GM18907 (cell line): ENCODE measurements around the gene GABBR2.
A peak's percentile ranks its signal among the peaks of the same experiment; 100 is the strongest.

Experiments used
- ATAC-seq: cut with Tn5 transposase; IDR thresholded peaks from one replicate; pipeline ENCODE4 v1.9.1; 2021; ENCODE audit warnings: mild to moderate bottlenecking, moderate library complexity; ENCODE audit not compliant: unreplicated experiment

GABBR2 gene

DNA sequence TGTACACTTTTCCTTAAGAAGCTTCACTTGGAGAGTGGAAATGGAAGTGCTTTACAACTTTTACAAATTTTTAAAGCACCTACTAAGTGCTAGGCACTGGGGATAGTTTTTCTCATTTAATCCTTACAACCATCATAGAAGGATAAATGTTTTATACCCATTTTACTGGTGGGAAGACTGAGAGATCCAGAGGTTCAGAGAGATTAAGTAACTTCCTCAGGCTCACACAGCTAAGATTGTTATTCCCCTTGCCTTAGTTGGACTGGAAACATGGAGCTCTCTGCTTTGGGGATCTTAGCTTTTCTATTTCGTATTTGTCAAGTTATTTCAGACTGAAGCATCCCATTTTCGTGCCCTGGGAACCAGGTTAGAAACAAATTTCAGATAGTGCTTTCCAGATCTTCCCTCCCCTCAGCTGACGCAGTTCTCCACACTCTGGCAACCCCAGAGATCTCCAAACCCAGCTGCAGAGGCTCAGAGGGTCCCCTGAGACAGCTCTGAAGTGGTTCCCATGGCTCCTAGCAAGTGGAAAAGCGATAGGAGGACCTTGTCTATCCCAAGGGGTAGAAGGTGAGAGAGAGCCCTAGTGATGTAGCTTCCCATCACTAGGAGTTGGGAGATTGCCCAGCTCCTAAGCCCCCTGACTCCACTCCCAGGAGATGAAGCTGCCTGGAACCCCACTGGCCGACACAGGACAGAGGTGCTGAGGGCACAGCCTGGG is 16.2 kb upstream of the GABBR2 start:
- ATAC-seq: no peak

DNA sequence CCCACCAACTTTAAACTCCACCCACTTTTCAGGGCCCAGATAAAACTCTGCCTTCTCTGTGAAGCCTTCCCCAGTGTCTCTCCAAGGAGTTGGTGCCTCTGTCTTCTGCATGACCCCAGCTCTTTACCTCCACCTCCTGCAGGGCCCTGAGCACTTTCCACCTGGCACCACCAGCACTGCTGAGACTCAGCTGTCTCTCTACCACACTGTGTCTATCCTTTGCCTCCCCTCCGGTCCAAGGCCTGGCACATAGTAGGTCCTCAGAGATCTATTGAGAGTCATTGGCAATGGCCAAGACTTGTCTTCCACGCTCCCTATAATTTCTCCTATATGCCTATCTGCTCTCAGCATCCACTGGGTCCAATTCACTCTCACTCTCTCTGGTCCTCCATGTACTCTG is 12.9 kb upstream of the GABBR2 start:
- ATAC-seq: no peak

DNA sequence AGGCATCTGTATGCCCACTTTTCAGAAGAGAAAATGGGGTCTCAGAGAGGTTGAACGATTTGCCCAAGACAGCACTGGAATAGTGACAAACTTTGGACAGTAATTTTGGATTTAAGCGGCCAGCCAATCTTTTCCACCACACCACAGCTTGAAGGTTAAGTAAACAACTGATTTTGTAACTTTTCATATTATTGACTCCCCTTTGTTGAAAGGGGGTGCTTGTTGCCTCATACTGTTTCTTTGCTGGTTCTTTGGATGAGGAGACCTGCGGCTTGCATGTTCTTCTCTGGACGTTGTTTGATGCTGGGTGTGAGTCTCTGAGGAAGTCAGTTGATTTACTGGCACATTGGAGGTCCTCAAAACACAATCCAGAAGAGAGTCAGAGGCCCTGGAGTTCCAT is 11.7 kb upstream of the GABBR2 start:
- ATAC-seq: no peak

DNA sequence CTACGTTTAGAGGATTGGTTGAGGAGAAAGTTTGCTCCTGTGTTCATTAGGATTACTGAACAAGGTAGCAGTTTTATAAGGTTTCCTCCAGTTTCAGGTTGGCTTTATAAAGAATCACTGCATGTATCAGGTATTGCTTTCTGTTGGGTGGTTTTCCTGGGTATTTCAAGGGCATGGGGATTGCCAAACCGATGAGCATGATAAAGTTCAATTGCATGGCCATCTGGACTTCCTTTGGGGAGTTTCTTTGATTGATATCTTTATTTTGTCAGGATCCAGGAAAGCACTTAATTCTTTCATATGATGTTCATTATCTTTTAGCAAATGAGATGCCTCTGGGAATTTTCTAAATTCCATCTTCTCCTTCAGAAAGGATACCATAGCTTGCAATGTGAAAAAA is 10.3 kb upstream of the GABBR2 start:
- ATAC-seq: no peak

DNA sequence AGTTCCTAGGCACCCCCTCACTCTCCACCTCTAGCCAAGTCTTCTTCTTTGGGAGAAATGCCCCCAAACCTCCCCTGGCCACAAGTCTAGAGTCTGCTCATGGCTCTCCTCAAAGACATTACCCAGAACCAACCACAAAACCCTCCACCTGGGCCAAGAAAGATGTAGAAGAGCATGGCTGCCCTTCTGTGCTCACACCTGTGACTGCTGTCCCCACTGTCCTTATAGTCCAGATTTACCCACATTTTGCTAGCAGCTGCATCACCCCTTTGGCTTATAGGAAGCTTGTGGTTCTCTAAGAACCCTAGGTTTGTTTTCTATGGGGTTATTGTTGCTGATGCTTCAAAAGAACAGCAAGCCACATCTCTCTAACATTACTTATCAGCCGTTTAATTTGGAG is 6.1 kb upstream of the GABBR2 start:
- no peak for ATAC-seq

DNA sequence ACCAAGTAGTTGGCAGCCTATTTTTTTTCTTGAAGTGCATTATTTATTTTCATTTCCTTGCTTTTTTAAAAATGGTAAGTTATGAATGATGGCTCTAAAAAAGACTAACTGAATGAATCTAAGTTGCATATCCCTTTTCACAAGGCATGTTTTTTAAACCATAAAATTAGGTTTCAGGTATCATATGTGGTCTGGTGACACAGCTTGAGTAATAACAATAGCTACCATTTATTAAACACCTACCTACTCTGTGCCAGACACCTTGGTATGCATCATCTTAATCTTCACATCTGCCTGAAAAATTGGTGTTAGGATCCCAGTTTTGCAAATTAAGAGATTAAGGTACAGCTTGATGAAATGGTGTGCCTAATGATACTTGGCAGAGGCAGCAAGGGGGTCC is 4.3 kb upstream of the GABBR2 start:
- peak; percentile 53 for ATAC-seq

DNA sequence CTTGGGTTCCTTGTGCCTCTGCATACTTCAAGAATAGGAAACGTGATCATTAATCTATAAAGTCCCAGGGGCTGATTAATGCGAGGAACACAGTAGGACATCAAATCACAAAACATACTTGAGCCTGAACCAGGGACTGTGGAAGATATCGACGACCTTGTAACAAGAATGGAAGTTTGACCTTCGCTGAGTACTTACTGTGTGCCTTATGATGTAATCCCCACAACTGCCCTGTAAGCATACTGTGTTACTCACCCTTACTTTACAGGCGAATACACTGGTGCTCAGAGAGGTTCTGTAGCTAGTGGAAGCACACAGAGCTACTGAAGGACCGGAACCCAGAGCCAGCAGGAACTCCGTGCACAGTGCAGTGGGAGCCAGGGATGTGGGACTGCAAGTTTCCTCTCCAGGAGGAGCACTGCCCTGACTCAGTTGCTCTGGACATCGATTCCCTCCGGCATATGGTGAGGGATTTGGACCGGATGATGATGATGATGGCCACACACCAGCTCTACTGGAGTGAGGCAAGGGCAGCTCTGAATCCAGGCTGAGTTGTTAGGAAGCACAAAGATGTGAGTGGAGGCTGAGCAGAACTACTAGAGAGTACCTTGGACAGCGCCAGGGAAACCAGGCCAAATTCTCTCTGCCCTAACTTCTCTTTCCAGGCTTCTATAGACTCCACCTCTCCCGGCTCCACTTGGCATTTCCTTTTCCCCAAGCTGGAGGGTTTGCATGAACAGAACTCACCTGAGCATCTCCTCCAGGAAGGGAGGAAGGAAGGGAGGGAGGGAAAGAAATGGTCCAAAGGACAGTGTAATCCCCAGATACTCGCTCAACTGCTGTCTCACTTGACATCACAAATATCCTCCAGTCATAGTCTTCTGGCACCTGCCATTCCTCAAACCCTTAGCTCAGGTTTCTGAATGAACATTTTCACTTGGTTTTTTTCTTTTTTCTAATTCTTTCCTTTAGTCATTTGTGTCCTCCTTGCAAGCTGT is 1.5 kb upstream of the GABBR2 start:
- ATAC-seq: no peak

DNA sequence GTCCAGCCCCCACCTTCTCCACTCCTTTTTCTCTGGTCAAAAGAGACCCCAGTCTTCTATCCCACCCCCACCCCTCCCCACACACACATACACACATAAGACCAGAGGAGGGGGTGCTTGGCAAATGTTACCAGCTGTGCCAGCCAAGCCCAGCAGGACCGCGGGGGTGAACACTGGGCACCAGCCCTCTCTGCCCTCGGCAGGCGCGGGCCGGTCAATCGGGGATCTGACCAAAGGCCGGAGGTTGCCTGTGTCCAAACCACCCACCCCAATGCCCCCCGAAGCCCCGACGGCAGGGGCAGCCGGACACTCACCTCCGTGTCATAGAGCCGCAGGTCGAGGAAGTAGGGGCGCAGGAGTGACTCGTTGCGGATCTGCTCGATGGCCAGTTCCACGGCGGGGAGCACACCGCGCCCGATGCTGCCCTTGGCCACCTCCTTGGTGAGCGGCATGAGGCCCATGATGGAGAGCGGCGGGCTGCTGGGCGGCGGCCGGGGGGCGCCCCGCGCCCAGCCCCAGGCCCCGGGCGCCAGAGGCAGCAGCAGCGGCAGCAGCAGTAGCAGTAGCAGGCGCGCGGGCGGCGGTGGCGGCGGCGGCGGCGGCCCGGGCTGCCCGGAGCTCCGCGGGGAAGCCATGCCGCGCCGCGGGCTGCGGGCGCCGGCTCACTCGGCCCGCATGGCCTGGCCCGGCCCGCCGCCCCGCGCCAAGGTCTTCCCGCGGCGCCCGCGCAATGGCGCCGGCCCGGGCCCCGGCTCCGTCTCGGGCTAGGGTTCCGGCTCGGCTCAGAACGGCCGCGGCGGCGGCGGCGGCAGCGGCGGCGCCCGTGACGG is 417 bp downstream of the GABBR2 start:
- no peak for ATAC-seq

DNA sequence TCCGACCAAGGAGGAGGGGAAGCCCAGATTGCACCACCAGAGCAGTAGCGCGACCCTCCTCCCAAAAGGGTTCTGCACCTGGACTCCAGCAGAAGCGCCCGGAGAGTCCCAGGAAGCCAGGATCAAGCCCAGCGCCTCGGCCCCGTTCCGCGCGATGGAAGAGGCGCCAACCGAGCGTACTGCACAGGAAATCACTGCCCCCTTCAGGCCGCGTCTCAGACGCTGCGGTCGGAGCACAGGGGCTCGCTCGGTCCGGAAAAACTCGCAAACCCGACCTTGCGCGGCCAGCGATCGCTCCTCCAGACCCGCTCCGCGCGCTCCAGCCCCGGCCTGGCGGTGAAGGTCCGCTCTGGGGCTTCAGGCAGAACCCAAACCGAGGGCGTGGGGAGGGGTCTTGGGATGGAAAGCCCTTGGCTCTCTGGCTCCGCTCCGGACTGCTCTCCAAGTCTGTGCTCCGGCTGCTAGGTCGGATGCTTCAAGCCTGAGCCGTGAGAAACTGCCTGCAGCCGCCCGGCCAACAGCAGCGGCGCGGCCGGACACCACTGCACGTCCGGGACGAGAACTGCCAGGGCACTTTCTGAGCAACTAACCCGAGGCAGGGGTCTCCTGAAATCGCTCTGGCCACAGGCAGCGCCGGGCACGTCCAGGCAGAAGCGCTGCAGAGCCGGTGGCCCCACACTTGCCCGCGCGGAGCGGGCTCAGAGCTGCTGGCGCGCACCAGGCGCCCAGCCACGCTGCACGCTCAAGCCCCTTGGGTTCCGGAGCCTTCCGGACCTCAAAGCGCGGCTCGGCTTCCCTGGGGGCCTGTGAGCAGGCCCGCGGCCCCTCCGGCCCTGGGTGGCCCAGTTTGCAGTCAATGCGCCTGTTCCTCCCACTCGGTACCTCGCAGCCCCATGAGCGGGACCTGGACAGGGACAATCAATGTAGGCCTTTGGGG is 1.3 kb downstream of the GABBR2 start:
- ATAC-seq: no peak

DNA sequence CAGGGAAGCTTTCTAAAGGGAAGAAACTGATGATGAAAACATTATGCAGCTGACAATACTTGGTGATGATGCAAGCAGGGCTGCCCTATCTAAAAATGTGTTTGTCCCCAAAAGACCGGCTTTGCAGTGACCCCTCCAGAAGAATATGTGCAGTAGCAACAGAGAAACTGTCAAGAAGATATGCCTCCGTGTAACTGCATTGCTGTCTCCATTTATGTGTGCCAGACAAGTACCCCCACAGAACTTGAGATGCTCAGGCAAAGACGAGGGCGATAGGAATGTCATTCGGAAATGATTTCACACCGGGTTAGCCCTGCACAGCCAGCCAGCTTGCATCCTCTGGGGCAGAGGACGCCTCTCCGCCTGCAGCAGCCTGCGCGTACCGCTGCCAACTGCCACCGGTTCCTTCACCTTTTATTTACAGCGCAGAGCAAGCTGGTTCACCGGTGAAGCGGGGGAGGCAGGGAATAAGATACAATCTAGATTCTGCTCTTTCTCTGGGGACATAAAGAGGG is 2.0 kb downstream of the GABBR2 start:
- ATAC-seq: no peak

DNA sequence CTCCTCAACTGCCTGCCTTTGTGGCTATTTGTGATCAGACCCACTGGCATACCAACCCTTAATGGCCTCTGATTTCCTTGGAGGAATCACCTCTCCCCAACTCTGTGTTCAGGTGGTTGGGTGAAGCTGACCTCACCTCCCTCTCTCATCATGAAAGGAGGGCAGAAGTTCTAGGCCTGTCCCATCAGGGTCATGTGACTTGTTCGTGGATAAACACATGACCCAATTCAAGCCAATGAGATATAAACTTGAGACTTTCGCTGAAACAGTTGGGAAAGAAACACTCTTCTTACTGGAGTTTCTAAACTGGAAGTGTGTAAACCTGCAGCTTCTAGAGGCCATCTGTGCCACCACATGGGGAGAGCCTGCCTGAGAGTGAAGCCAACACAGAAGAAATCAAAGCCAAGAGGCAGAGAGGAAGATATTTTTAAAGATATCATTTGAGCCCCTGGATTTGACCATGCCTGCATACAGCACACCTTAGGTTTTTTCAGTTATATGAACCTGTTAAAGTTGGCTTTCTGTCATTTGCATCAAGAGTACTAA is 5.8 kb downstream of the GABBR2 start:
- no peak for ATAC-seq

DNA sequence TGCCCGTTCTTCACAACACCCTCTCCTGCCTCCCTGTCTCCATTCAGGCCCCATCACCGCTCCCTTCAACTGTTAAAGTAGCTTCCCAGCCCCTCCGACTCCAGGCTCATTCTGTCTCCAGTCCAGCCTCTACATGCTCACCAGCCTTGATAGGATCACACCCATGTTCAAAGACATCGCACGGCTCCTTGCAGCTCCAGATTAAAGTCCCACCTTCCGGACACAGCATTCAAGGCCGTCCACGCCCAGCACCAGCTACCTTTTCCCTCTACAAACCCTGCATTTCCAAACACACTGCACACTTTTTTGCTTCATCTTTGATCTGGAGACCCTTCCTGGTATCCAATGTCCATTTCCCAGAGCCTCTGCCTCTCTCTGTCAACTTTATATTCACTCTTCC is 6.4 kb downstream of the GABBR2 start:
- ATAC-seq: no peak

DNA sequence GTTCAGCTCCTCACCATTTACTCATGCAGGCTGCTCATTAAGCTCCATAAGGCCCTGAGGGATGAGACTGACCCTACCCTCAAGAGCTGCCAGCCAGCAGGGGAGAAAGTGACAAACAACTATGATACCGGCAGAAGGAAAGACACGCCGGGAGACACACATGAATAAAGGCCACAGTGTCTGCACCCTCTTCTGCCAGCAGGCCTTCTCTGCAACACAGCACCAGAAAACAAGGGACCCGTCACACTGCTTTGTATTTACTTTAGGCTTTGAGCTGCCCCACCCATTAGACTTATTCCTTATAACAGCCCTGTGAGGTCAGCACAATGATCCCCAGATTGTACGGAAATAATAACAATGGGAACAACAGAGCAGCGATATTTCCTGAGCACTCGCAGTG is 7.2 kb downstream of the GABBR2 start:
- ATAC-seq: no peak

DNA sequence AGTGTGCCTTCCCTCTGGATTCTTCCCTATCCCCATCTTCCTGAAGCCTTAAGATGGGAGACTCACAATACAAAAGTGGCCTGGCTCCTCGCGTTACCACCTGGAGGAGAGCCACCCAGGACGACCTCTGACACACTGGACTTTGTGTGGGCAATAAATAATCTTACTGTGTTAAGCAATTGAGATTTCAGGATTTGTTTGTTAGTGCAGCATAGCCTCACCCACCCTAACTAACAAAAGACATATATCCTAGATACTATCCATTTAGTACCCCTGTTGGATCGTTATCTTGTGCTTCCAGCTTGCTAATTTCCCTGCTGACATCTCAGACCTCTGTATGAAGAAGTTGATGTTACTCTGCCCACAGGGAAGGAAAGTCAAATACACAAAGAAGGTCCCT is 7.9 kb downstream of the GABBR2 start:
- ATAC-seq: no peak

DNA sequence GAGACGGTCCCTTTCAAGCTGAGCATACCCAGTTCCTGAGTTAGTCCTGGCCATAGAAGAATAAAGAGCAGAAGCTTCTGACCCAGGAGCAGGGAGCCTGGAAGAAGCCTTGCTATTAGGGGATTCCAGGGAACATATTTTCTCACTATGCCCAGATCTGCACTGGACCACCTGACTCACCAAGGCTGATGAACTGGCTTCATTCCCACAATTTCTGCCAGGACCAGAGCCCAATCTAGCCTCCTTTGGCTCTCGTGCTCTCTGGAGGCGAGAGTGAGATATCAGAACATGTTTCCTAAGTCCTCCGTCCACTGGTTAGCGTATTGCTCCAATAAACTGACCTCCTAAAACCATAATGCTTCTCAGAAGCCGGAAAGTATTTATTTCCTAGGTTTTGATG is 9.9 kb downstream of the GABBR2 start:
- ATAC-seq: no peak

DNA sequence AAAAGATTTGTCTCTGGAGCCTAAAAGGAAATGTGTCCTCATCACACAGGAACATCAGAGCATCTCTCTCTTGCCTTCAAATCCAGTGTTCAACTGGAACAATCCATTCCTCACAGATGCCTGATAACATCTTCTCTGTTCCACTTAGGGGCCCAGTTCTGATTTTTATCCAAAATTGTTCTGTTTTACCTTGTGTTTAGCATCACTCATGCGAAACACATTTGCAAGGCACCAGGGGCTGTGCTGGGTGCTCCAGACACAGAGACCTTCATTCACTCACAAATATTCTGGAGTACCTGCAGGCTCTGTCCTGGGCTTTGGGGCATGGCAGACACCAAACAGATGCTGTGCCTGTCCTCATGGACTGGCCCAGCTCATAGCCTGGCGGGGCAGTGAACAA is 13.8 kb downstream of the GABBR2 start:
- no peak for ATAC-seq

DNA sequence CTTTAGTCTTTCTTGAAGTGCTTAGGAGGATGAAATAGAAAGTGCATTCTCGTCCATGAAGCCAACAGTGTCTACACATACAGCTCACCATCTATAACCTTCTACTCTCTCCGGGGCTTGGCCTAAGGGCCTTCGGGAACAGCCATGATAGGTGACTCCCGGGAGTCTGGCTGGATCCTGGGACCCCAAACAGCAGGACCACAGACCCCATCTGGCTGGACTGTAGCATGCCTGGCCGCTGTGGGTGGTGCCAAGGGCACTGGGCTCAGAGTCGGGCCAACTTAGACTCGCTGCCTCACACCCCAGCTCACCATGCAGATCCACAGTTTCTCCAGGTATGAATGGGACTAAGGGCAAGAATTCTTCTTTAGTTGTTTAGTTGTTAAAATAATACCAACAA is 16.3 kb downstream of the GABBR2 start:
- ATAC-seq: no peak

DNA sequence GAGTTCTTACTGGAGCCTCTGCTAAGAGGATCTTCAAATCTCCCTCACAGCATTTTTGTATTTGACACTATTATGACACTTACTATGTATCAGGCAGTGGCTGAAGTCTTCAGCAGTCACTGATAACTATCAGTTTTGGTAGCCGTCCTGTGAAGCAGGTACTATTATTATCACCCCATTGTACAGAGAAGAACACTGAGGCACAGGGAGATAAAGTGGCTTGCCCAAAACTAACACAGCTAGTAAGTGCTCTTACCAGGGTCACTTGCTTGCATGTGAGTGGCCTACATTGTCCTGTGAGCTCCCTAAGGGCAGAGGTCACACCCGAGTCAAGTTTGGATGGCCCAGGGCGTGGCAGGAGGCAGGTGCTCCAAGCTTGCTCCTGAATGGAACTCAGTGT is 16.8 kb downstream of the GABBR2 start:
- no peak for ATAC-seq

DNA sequence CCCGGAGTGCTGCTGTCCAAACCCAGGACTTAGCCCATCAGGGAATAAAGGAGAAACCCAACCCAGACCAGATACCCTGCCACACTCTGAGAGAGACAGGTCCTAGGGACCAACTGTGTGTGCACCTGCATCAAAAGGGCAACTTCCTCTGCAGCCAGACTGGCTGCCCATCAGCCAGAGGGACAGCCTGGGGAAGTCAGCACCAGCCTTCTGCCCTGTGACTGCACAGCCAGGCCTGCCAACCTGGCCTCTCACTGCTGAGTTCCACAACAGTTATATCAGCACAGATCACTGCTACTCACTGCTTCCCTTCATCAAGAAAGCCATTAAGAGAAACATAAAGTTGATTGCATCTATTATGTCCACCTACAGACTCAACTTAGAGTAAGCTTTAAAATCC is 18.0 kb downstream of the GABBR2 start:
- ATAC-seq: no peak
